Measurements from ENCODE around the gene HARS2. TPM values are rescaled to one million over a fixed set of nuclear protein-coding genes. Genes with fewer than 3 reads are reported as not detected.

HARS2 gene
- 23.9 and 25.6 TPM in 2 replicates for total RNA-seq

GRCh38 chr5:140690941-140691924, at the start of gene HARS2, which contains the start of gene HARS1:
HARS2 (plus strand) TSS chr5:140691455; CDS start chr5:140691649, 194 bp downstream.
HARS1 (minus strand) TSS chr5:140691370; CDS start chr5:140691304, 66 bp downstream.

GRCh38 chr5:140664359-140665119, 26.7 kb upstream of the HARS2 start, which contains the start of gene WDR55:
WDR55 (plus strand) TSS chr5:140664904; CDS start chr5:140664913, 9 bp downstream.

GRCh38 chr5:140673187-140673976, 17.9 kb upstream of the HARS2 start, which contains the start of gene DND1:
DND1 (minus strand) TSS chr5:140673576; CDS start chr5:140673542, 34 bp downstream.

GRCh38 chr5:140700177-140701144, 9.2 kb downstream of the HARS2 start, which contains the start of gene ZMAT2:
ZMAT2 (plus strand) TSS chr5:140700447; CDS start chr5:140700461, 14 bp downstream.

Other genes with a start within 250 kb of the HARS2 start
- gene EIF4EBP3, start 143.8 kb upstream of the HARS2 start, total RNA-seq = 2.1 and 3.3 TPM in 2 replicates
- gene SRA1, start 134.0 kb upstream of the HARS2 start, total RNA-seq = 40.7 and 84.2 TPM in 2 replicates
- gene APBB3, start 126.9 kb upstream of the HARS2 start, total RNA-seq = 5.4 and 6.9 TPM in 2 replicates
- gene SLC35A4, start 126.6 kb upstream of the HARS2 start, total RNA-seq = 39.0 and 45.8 TPM in 2 replicates
- 0.26 and 1.8 TPM in 2 replicates for gene CD14, start 58.3 kb upstream of the HARS2 start, total RNA-seq
- 4.9 and 50.5 TPM in 2 replicates for gene TMCO6, start 52.0 kb upstream of the HARS2 start, total RNA-seq
- 58.6 and 67.5 TPM in 2 replicates for gene NDUFA2, start 43.8 kb upstream of the HARS2 start, total RNA-seq
- gene IK, start 43.6 kb upstream of the HARS2 start, total RNA-seq = 63.4 and 92.9 TPM in 2 replicates
- 16.8 and 16.9 TPM in 2 replicates for gene WDR55, start 26.6 kb upstream of the HARS2 start, total RNA-seq
- 0.26 and 0.64 TPM in 2 replicates for gene DND1, start 17.9 kb upstream of the HARS2 start, total RNA-seq
- gene HARS1, start 85 bp upstream of the HARS2 start, total RNA-seq = 41.6 and 81.6 TPM in 2 replicates
- 30.4 TPM in 2 replicates for gene ZMAT2, start 9.0 kb downstream of the HARS2 start, total RNA-seq
- not detected in 2 replicates for gene PCDHA1, start 94.7 kb downstream of the HARS2 start, total RNA-seq
- gene PCDHA2, start 103.4 kb downstream of the HARS2 start, total RNA-seq = not detected in 2 replicates
- under 0.01 TPM in 1 of 2 replicates, not detected in the other for gene PCDHA3, start 109.6 kb downstream of the HARS2 start, total RNA-seq
- gene PCDHA4, start 115.6 kb downstream of the HARS2 start, total RNA-seq = 0.48 TPM in 1 of 2 replicates, not detected in the other
- not detected in 2 replicates for gene PCDHA5, start 130.2 kb downstream of the HARS2 start, total RNA-seq
- gene PCDHA6, start 136.5 kb downstream of the HARS2 start, total RNA-seq = not detected in 2 replicates
- under 0.01 TPM in 1 of 2 replicates, not detected in the other for gene PCDHA7, start 142.8 kb downstream of the HARS2 start, total RNA-seq
- gene PCDHA8, start 149.7 kb downstream of the HARS2 start, total RNA-seq = not detected in 2 replicates
- under 0.01 TPM in 1 of 2 replicates, not detected in the other for gene PCDHA9, start 156.9 kb downstream of the HARS2 start, total RNA-seq
- gene PCDHA10, start 164.4 kb downstream of the HARS2 start, total RNA-seq = under 0.01 TPM in 1 of 2 replicates, not detected in the other
- not detected in 2 replicates for gene PCDHA11, start 177.5 kb downstream of the HARS2 start, total RNA-seq
- gene PCDHA12, start 183.9 kb downstream of the HARS2 start, total RNA-seq = under 0.01 TPM in 1 of 2 replicates, not detected in the other
- not detected in 2 replicates for gene PCDHA13, start 190.7 kb downstream of the HARS2 start, total RNA-seq
- 0.26 TPM in 1 of 2 replicates, not detected in the other for gene PCDHAC1, start 234.8 kb downstream of the HARS2 start, total RNA-seq

Measured in epithelial cell of alveolus of lung (primary cell).